CMK (cell line): ENCODE results near the gene LIG3.
A peak's percentile ranks its signal among the peaks of the same experiment; 100 is the strongest.
"Not testable (repeated sequence)": the region's sequence is repeated elsewhere in the genome, so short reads cannot be mapped to it uniquely, and the experiment has no call there.

Experiments used
- DNase-seq: peaks from one replicate; pipeline ENCODE4 v3.0.0-alpha.2; 2010; ENCODE audit warnings: low read depth

LIG3 gene

GRCh38 chr17:34980353-34980680 lies at the start of gene LIG3:
Gene LIG3, plus strand, starts transcription at chr17:34980512. Its CDS starts 2,494 bp downstream, at chr17:34983006.
- DNase-seq = peak; percentile 70

- not testable (repeated sequence) for DNase-seq
Measured at GRCh38 chr17:34950780-34951179, 29.5 kb upstream of the LIG3 start.

- DNase-seq = no peak
Measured at GRCh38 chr17:34958438-34958837, 21.9 kb upstream of the LIG3 start.

GRCh38 chr17:34961093-34961911 lies 19.0 kb upstream of the LIG3 start, which contains the start of the genes CCT6B and ZNF830:
Gene CCT6B, minus strand, starts transcription at chr17:34961460. Its CDS starts 67 bp downstream, at chr17:34961393.
Gene ZNF830, plus strand, starts transcription at chr17:34961540. Its CDS starts 27 bp downstream, at chr17:34961567.
- DNase-seq = peak; percentile 86

GRCh38 chr17:34974179-34974578 lies 6.1 kb upstream of the LIG3 start:
- no peak for DNase-seq

- DNase-seq = no peak
Measured at GRCh38 chr17:34974794-34975785, 5.2 kb upstream of the LIG3 start.

- no peak for DNase-seq
Measured at GRCh38 chr17:34979153-34979552, 1.2 kb upstream of the LIG3 start.

- no peak for DNase-seq
Measured at GRCh38 chr17:34979650-34980352, 511 bp upstream of the LIG3 start.

GRCh38 chr17:34980681-34981537 lies 597 bp downstream of the LIG3 start:
- DNase-seq = peak; percentile 66

GRCh38 chr17:34981538-34982241 lies 1.4 kb downstream of the LIG3 start:
- DNase-seq = peak; percentile 79

GRCh38 chr17:34987232-34987631 lies 6.9 kb downstream of the LIG3 start:
- DNase-seq = no peak

- DNase-seq = peak; percentile 66
Measured at GRCh38 chr17:34988644-34989043, 8.3 kb downstream of the LIG3 start.

GRCh38 chr17:34989473-34989872 lies 9.2 kb downstream of the LIG3 start:
- DNase-seq = no peak

- DNase-seq = no peak
Measured at GRCh38 chr17:34990921-34991365, 10.6 kb downstream of the LIG3 start.

- DNase-seq = no peak
Measured at GRCh38 chr17:34991606-34992005, 11.3 kb downstream of the LIG3 start.

- DNase-seq = no peak
Measured at GRCh38 chr17:34993031-34993430, 12.7 kb downstream of the LIG3 start.

- DNase-seq = no peak
Measured at GRCh38 chr17:34996422-34997285, 16.3 kb downstream of the LIG3 start.

GRCh38 chr17:34997355-34997862 lies 17.1 kb downstream of the LIG3 start:
- DNase-seq = no peak

- peak; percentile 45 for DNase-seq
Measured at GRCh38 chr17:34998205-34998604, 17.9 kb downstream of the LIG3 start.
